HG03025 (cell line): ENCODE data around the gene PTPRN2.

ENCODE experiments used
- ATAC-seq: cut with Tn5 transposase; IDR thresholded peaks from one replicate; pipeline ENCODE4 v1.9.1; 2021; ENCODE audit warnings: mild to moderate bottlenecking, moderate library complexity; ENCODE audit not compliant: unreplicated experiment, low FRiP score

Gene PTPRN2

DNA sequence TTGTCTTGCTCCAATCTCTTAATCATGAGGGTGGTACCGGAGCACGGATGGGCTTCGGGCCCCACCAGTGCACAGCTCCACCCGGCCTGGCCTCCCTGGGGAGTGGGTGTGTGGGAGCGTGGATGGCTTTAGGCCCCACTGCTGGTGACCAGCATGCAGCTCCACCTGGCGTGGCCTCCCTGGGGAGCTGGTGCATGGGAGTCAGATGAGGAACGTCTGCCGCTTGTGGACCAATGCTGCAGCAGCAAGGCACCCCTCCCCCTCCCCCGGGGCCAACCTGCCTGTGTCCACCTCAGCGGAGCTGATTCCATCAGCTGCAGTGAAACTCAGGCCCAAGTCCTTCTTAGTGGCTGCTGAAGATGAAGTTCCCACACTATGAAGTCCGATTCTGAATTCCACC, 511.4 kb downstream of the PTPRN2 start:
- no peak for ATAC-seq

DNA sequence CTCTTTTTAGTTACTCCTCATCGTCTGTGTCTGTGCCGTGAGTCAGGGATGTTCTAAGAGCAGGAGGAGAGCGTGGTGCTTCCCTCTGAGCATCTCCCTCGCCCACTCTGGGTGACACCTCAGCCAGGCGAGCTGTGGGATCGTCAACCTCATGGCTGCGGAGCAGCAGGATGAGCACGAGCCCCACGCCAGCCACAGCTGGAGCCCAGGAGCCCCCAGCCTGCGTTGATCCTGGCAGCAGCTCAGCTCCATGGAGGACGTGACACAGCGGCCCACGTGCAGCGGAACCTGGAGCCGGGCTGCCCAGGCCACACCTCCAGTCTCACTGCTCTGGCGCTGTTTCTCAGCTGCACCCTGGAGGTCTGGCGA, 512.0 kb downstream of the PTPRN2 start:
- no peak for ATAC-seq

DNA sequence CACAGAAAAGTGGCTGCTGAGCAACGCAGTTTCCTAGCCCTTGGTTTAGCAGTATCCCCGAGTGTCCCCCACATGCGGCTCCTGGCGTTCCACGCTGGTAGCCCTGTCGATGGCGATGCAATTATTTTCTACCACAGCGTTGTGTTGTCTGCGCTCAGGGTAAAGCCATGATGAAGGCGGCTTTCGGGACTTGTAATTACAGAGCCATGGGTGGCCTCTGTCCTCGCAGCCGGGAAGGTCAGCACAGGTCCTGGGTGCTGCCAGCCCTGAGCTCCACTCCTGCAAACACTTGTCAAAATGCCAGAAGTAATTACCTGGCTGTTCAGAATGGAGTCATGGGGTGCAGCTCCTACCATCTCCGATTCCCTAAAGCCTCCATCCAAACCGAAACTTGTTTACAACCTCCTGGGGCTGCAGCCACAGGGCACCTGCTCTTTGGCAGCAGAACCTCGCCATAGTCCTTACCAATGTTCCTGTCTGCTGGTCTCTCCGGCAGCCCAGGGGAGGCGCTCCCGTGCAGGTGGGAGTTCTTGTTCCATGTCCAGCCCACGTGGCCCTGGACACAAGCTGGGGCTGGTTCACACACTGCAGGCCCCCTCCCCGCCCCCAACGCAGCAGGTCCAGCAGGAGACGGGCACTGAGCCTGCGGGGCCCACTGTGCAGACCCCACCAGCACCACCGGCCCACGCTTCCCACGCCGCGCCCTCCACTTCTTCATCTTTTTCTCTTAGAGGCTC, 512.6 kb downstream of the PTPRN2 start:
- ATAC-seq: no peak

DNA sequence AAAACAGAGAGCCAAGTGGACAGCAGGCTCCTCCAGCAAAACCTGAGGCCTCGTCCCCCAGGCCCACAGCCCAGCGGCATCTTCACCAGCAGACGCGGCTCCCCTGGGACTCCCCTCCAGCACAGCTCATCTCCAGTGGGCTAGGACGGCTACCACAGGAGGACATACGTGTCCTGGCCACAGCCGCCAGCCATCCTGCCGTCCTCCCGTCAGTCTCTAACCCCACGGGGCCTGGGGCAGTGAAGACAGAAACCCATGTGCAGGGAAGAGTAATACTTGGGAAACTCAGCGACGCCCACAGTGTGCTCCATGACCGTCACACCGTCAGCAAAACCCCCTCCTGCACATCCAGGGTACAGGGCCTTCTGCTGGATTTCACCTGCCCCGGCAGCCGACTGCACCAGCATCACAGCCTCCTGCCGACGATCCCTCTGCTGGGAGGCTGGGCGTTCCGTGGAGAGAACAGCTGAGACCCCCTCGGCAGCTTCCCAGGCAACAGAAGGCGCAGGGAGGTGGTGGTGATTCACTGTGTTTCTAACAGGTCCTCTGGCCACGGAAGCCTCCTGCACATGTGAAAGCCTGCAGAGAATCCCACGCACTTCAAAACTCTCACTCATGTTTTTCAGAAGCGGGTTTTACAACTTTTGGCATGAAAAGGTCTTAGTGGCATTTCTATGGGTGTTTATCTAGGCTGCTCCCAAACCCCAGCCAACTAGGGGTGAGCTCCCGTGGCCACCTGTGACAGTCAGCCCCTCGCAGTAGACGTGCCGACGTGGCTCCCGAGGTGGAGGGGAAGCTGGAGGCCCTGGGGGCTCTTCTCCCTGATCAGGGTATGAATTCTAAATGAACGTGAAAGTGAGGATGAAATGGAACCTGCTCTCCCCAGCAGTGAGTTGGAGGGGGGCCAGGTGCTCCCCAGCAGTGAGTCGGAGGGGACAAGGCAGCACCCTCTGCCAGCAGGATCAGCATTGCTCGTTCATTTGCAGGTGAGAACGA, 513.5 kb downstream of the PTPRN2 start:
- no peak for ATAC-seq

DNA sequence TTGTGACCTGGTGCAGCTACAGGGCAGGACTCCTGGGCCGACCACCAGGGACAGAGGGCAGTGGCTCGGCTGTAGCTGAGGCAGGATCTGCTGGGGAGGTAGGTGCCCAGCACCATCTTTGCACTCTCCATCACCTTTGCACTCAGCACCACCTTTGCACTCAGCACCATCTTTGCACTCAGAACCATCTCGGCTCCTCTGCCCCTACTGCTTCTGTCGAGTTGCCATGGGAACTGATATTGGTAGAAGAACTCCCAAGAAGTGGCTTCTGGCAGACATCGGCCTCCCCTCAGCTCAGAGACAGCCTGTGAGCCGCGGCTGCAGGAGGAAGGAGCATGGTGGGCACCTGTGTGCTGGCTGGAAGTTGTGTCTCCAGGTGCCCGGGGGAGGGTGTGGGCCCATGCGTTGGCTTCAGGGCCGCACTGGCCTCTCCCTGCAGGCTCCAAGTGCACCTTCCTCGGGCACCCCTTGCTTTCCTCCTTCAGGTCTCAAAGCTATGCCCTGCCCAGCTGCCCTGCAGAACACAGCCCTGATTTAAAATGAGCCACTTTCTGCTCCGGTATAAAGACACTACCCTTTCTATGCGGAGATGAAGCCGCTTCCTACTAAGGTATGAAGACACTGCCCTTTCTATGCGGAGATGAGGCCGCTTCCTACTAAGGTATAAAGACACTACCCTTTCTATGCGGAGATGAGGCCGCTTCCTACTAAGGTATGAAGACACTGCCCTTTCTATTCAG, 514.5 kb downstream of the PTPRN2 start:
- ATAC-seq: no peak

DNA sequence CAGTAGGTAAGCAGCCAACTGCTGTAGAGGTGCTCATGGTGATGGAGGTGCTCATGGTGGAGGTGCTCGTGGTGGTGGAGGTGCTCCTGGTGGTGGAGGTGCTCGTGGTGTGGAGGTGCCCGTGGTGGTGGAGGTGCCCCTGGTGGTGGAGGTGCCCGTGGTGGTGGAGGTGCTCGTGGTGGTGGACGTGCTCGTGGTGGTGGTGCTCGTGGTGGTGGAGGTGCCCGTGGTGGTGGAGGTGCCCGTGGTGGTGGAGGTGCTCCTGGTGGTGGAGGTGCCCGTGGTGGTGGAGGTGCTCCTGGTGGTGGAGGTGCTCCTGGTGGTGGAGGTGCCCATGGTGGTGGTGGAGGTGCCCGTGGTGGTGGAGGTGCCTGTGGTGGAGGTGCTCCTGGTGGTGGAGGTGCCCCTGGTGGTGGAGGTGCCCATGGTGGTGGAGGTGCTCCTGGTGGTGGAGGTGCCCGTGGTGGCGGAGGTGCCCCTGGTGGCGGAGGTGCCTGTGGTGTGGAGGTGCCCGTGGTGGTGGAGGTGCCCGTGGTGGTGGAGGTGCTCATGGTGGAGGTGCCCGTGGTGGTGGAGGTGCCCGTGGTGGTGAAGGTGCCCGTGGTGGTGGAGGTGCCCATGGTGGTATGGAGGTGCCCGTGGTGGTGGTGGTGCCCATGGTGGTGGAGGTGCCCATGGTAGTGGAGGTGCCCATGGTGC, 517.3 kb downstream of the PTPRN2 start:
- ATAC-seq: no peak

DNA sequence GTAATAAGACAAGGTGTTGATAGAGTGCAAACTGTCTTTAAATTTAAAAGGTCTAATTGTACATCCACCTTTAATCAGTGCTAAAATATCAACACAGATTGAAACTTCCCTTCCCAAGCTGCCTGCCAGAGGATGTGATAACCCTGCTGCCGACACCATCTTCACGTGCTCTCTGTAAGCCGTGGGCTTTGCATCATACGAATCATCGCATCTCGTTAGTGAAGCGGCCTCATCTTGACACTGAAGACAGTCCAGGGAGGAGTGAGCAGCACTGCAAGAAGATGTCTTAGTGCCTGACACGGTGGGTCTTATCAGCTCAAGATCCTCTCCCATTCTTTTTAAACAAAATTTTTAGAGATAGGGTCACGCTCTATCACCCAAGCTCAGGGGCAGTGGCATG, 518.8 kb downstream of the PTPRN2 start:
- no peak for ATAC-seq

DNA sequence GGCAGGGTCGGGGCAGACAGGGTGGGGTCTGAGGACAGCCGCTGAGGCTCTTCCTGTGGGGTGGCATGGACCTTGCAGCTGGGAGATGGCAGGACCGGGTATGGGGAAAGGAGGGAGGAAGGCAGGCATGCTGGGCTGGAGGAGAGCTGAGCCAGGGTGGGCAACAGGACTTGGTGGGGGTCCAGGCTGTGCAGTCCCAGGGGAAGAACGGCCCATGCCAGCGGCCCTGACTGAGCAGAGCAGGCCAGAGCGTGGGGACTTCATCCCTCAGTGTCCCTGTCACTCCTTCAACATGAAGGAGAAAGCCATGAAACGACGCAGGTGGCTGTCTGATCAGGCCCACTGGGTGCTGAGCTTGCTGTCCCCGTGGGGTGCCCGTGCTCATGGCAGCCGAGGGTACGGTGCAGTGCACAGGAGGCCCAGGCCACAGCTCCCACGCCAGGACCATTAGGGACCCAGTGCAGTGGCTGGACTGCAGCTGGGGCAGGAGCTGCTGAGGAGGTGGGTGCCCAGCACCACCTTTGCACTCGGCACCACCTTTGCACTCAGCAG, 519.6 kb downstream of the PTPRN2 start:
- ATAC-seq: no peak

DNA sequence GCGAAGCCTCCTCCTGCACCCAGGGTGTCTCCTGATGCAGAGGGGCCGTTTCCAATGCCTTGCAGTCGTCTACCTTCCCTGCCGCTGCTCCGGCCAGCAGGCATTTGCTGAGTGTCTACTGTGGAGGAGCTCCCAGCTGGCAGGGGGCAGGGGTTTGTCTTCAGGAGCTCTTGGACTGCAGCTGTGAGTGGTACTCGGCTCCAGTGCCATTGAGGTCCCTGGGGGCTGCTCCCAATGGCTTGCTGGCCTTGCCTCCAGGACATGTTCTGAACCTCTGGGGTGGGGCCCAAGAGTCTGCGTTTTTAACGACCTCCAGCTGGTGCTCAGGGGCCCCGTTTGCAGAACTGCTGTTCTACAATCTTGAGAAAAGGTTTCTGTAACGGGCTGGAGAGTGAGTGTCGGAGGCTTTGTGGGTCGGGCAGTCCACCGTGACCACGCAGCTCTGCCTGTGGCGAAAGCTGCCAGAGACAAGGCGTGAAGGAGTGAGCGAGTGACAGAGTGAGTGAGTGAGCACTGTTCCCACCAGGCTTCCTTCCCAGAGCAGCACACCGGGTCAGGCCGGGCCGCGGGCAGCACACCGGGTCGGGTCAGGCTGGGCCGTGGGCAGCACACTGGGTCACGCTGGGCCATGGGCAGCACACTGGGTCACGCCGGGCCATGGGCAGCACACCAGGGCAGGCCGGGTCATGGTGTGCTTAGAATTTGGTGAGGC, 520.2 kb downstream of the PTPRN2 start:
- ATAC-seq: no peak

DNA sequence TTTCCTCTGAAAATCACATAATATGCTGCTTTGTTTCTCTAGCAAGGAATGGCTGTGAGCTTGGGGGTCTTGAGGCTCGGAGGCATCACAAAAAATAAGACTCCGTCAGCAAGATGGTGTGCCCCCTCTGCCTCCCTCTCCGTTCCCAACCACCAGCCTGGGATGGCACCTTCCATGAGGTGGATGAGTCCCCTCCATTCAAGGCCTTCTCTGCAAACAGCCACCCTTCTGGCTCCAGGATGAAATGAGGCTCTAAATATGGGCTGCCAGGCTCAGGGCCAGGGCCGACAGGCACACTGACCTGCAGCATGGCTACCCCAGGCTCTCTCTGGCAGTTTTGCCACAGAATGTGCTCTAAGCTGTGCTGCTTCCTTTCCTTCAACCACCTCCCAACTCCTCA, 521.5 kb downstream of the PTPRN2 start:
- no peak for ATAC-seq

DNA sequence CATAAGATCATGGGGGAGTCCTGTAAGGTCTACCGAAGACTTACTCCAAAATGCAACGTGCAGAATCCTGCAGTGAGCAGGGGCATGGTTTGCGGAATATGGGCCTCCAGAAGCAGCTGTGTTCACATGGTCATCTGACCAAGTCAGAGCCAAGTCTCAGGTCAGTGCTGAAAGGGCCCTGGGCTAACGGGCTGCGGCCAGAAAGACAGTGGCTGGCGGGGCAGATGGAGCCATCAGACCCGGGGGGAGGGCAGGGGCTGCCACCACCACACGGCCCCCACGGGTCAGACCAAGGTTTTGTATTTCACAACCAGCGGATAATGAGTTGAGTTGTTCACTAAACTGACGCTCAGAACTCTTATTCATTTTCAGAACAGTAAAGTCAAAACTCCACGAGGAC, 522.3 kb downstream of the PTPRN2 start:
- ATAC-seq: no peak

DNA sequence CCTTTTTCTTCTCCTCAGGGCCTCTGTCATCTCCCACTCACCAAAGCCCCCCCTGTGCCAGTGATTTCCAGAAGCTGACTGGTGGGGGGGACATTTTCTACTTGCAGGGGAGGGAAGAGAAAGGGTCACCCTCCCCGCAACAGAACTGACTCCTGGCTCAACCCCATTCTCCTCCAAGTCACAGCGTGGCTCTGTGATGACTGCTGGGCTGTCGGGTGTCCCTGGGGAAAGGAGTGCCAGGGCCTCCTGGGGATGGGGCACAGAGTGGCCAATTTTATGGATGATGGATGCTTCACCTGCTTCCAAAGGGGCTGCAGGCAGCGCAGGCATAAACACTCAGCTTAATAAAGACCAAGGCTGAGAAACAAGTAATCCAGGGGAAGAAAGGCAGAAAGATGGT, 523.0 kb downstream of the PTPRN2 start:
- no peak for ATAC-seq

DNA sequence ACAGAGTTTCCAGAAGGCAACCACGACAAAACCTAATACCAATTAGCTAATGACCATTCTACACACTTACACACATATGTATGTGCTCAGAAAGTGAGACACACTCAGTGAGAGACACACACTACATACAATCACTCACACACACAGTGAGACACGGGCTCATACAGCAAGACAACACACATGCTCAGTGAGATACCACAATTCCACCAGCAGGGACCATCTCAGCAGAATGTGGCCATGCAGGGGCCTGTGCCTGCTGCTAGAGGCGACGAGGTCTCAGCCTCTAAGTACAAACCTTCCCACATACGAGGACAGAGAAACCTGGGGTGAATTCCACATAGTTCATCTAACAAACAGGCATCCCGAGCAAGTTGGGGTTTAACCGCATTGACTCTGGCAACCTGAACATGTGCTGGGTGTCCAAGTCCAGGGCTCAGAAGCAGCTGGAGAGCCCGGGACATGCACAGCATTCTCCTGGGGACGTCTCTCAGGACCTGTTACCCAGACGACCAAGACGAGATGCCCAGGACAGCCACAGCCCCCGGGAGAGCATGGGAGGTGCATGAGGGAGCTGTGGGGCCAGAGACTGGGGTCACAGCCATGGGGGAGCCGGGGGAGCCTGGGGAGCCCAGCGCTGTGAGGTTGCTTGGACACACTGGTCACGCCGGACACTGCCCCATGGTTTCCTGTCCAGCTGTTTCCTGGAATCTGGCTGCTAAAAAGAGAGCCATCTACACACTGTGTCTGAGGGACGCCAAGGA, 523.6 kb downstream of the PTPRN2 start:
- ATAC-seq: no peak

DNA sequence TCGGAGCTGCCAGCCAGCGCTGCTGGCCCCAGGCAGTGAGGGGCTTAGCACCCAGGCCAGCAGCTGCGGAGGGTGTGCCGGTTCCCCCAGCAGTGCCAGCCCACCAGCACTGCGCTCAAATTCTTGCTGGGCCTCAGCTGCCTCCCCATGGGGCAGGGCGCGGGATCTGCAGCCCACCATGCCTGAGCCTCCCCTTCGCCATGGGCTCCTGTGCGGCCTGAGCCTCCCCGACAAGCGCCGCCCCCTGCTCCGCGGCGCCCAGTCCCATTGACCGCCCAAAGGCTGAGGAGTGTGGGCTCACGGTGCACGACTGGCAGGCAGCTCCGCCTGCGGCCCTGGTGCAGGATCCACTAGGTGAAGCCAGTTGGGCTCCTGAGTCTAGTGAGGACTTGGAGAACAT, 525.0 kb downstream of the PTPRN2 start:
- ATAC-seq: no peak

DNA sequence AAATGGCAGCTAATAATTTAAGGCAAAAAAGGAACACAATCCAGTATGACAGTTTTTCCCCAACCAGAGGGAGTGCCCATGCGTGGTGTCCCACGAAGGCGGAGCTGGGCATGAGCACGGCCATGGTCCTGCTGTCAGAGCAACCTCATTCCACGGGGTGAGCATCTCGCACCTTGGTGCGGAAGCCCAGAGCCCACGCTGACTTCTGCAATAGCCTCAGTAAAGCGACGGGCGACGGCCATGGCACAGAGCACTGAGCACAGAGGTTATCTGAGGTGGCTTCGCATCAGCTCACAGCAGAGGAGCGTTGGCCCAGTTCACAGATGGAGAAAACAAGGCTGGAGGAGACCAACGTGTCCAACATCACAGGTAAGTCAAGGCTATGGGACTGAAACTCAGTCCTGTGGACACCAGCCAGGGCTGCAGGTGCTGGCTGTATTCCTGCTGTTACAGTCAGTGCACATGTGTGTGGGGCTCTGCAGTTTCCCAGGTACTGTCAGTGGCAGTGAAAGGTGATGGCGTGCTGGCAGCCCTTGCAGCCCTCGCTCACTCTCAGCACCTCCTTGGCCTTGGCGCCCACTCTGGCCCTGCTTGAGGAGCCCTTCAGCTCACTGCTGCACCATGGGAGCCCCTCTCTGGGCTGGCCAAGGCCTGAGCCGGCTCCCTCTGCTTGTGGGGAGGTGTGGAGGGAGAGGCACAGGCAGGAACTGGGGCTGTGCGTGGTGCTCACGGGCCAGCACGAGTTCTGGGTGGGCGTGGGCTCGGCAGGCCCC, 525.6 kb downstream of the PTPRN2 start:
- no peak for ATAC-seq

DNA sequence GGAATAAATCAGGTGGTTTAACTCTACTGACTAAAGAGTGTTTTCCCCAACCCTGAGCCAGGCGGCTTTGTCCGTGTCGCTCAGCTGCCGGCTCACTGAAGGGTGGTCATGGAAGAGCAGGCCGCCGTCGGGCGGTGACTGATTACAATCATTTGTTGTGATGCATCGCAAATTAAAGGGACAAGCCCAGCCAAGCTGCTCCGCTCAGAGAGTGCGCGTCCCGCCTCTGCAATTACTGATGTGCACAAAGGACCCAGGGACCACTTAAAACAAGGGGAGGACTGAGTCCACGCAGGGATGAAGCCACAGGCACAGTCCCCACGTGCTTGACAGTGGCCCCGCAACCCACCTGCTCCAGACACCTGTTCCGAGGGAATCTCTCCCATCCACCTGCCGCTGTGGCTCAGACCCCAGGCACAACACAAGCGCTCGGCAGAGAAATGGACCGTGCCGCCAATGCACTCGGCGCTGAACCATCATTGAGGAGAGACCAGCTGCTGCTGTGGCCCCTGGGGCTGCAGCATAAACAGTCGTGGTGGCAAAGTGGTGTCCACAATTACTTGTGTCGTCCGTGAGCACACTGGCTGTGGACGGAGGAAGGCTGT, 526.5 kb downstream of the PTPRN2 start:
- no peak for ATAC-seq

DNA sequence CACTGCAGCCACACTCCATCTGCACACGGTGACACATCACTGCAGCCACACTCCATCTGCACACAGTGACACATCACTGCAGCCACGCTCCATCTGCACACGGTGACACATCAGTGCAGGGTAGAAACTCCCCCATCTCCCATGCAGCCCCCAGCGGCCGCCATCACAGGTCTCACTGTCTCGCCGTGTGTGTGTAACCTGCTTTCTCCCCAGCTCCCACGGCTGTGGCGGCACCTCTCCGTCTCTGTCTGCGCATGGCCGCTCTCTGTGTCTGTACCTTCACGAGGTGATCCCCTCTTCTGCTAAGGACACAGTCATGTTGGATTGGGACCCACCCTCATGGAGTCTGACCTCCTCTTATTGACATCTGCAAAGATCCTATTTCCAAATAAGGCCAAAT, 527.4 kb downstream of the PTPRN2 start:
- ATAC-seq: no peak

DNA sequence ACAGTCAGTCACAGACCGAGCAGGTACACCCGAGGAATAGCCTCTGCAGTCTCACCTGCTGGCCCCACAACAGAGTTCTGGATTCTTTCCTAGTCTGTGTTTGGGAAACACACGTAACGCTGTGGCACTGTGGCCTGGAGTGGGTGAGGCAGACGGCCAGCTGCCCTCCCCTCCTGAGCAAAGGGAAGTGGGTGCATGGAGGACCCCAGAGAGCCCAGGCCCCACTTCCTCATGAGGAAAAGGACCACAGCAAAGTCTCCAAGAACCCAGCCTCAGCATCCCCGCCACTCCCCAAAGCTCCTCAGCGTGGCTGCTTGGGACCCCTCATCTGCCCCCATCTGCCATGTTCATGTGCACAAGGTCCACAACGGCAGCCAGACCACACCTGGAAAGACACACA, 530.2 kb downstream of the PTPRN2 start:
- ATAC-seq: no peak
